ENCODE measurements around the gene PMEPA1.

The PMEPA1 gene

DNA sequence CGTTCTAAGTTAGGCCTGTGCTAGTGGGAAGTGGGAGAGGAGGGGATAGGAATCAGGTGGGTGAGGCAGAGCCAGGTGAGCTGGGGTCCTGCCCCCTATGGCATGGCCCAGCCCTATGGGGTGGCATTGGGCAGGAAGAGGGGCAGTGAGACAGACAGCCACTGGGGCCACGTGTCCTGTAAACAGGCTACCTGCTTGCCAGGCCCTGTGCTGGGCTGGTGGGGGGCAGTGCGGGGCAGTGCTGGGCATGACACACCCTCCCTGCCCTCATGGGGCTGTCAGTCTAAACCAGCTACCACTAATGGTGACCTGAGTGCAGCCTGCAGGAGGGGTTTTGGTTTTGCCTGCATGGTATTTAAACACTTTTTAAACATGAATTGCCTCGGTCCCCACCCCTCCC lies 10.1 kb upstream of the PMEPA1 start:
- DNase-seq (no peak), ATAC-seq (no peak)
- no peak overlapping the region for H3K4me3 Mint-ChIP-seq
- peaks cover 20% of the 10 kb centered on the region for H3K4me1 Mint-ChIP-seq
- H3K9me3 Mint-ChIP-seq = no peaks in the 10 kb centered on the region
- no peak overlapping the region for H3K27ac Mint-ChIP-seq
- peaks cover 13% of the 10 kb centered on the region for H3K27me3 Mint-ChIP-seq

DNA sequence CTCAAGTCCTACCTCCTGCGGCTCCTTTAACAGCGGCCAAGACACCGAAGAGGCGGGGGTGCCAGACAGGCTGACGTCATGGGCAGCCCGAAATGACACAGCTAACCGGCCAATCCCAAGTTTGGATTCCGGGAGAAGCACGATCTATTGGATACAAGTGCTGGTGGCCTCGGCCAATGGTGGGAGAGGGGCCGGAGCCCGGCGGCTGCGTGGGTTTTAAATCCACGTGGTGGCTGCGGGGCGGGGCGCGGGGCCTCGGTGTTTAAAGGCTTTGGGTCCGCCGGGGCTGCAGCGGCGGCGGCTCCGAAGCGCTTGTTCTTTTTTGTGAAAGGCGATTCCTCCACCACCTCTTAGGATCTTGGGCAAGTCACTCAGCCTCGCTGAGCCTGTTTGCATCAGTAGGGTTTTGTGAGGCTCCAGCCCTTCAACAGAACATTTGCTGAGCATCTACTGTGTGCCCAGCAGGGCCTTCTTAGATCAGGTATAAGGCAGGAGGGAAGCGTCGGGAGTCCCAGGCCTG lies 8.7 kb upstream of the PMEPA1 start:
- Mint-ChIP-seq H3K4me1 (peaks cover 21% of the 10 kb centered on the region), H3K27ac (no peak overlapping the region)
- peak; percentile 98 for ATAC-seq

DNA sequence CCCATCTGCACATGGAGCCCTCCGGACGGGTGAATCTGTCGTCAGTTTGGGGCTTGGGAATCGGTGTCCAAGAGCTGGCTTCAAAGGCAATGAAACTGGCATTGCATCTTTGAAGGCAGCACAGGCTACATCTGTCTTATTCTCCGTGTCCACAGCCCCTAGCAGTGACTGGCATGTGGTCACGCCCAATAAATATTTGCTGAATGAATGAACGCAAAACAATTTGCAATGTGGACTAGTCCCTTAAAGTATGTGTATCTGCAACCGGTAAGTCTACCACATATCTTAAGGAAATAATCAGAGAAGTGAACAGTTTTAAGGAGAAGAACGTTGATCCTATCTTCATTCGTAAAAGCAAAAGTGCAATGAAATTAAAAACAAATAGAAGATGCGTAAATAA lies 8.0 kb upstream of the PMEPA1 start:
- peaks cover 6% of the 10 kb centered on the region for H3K27me3 Mint-ChIP-seq
- no peak overlapping the region for H3K4me3 Mint-ChIP-seq
- peaks cover 27% of the 10 kb centered on the region for H3K4me1 Mint-ChIP-seq
- DNase-seq (no peak), ATAC-seq (no peak)
- H3K27ac Mint-ChIP-seq = no peak overlapping the region
- H3K9me3 Mint-ChIP-seq = no peaks in the 10 kb centered on the region

More for the DNA sequence above, 8.7 kb upstream of the PMEPA1 start:
- Mint-ChIP-seq H3K27me3 (peaks cover 12% of the 10 kb centered on the region), H3K9me3 (no peaks in the 10 kb centered on the region), H3K4me3 (peak overlapping the region; percentile 64 to 65)
- DNase-seq = peak; percentile 90 to 95

DNA sequence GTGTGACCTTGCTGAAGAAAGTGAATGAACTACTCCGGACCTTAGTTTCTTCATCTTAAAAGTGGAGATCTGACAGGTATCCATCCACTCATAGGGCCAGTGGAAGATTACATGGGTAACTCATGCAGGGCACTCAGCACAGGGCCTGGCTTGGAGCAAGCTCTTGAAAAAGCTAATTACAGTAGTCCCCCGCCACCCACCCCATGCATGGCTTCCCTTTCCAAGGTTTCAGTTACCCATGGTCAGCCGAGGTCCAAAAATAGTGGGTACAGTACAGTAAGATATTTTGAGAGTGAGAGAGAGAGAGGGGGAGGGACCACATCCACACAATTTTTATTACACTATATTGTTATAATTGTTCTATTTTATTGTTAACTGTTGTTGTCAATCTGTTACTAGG lies 7.1 kb upstream of the PMEPA1 start:
- Mint-ChIP-seq H3K4me1 (peaks cover 31% of the 10 kb centered on the region), H3K4me3 (no peak overlapping the region), H3K9me3 (no peaks in the 10 kb centered on the region), H3K27me3 (no peaks in the 10 kb centered on the region), H3K27ac (peak overlapping the region in 1 of 2 donors; percentile 86)
- DNase-seq = no peak
- ATAC-seq = no peak

DNA sequence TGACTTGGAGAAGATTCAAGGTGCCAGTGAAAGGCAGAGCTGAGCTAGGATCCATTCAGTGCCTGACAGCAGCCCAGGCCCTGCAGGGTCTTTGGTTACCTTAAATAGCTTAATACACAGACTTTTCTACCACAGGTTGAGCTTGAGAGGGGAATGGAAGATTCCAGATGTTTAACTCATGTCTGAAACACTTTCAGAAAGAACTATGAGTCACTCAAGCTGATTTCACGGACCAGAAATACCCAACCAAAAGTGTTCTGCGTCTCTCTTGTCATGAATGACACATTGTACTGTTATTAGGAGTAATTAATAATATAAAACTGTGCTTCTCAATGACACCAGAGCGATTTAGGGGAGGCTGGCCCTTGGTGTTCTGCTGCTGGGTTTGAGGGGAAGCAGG lies 6.4 kb upstream of the PMEPA1 start:
- Mint-ChIP-seq H3K27me3 (no peaks in the 10 kb centered on the region), H3K4me3 (no peak overlapping the region), H3K4me1 (peaks cover 34% of the 10 kb centered on the region), H3K9me3 (no peaks in the 10 kb centered on the region), H3K27ac (no peak overlapping the region)
- no peak for DNase-seq
- no peak for ATAC-seq

DNA sequence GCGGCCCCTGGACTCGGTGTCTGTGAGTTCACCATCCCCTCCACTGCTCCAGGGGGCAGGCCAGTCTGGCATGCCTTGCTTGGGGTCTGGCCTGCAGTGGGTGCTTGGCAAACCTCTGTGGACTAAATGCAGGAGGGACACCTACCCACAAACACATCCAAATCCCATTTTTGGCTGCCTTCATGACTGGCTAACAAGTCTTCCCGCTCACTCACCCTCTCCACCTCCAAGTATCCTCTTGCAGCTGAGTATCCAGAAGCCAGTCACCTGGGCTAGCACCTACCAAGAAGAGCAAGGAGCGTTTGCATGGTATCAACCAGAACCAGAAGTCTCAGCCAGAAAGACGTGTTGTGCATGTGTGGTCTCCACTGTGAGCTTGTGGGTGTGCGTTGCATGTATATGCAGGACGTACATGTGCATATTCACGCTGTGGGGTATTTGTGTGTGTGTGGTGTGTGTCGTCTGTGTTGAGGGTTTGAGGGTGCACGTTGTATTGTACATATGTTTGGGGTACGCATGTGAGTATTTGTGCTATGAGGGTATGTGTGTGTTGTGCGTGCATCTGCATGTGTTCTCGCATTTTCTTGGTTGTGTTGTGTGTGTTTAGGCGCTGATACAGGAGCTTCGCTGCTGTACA lies 5.6 kb upstream of the PMEPA1 start:
- no peak for DNase-seq
- no peak for ATAC-seq
- no peaks in the 10 kb centered on the region for H3K9me3 Mint-ChIP-seq
- no peaks in the 10 kb centered on the region for H3K27me3 Mint-ChIP-seq
- H3K4me3 Mint-ChIP-seq = no peak overlapping the region
- peaks cover 42% of the 10 kb centered on the region for H3K4me1 Mint-ChIP-seq
- no peak overlapping the region for H3K27ac Mint-ChIP-seq

DNA sequence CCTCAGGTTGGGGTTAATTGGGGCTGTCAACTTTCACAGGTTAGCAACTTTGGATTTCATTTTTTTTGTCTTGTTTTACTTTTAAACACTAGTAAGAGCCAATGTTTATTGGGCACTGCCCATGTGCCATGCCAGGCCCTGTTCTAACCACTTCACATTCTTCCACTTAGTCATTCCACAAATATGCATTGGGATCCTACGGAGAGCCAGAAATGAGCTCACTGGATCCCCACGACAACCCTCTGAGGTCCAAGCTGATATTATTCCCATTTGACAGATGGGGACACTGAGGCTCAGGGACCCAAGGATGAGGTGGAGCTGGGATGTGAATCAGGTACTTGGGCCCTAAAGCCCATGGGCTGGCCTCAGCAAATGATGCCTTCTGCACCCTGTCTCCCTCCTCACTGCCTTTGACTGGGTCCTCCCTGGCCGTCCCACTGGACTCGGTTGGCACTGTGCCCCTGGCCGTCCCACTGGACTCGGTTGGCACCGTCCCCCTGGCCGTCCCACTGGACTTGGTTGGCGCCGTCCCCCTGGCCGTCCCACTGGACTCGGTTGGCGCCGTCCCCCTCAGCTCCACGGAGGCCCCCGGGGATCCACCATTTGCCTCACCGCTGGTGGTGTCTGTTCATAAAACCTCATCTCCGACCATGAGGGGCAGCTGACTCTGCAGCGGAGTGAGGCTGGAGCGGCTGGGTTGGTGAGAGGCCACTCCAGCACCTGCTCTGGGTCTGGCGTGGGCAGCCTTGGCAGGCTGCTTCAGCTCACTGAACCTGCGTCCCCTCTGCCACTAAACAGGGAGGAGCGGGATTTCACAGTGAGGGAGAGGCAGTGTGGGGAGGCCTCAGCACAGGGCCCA lies 4.8 kb upstream of the PMEPA1 start:
- H3K4me1 Mint-ChIP-seq = peaks cover 44% of the 10 kb centered on the region
- no peak overlapping the region for H3K4me3 Mint-ChIP-seq
- ATAC-seq = no peak
- DNase-seq = no peak
- H3K27me3 Mint-ChIP-seq = no peaks in the 10 kb centered on the region
- H3K9me3 Mint-ChIP-seq = no peaks in the 10 kb centered on the region
- H3K27ac Mint-ChIP-seq = no peak overlapping the region

DNA sequence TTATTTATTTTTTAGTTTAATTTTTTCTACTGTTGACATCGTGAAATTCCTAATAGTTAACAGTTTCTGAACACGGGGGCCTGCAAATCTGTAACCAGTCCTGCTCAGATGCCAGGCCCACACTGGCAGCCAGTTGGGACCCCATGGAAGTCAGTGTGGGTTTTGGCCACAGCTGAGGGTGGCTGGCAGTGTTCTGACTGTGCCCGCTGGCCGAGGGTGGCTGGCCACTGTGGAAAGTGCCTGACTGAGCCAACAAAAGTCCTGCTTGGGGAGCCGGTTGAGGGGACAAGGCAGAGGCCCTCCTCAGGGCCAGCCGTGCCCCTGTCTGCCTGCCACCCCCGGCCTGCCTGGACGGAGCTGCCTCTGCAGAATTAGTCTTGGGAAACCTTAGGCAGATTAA lies 4.1 kb upstream of the PMEPA1 start:
- no peak for ATAC-seq
- Mint-ChIP-seq H3K4me3 (no peak overlapping the region), H3K9me3 (no peaks in the 10 kb centered on the region), H3K27me3 (peaks cover 1% of the 10 kb centered on the region), H3K4me1 (peaks cover 40% of the 10 kb centered on the region), H3K27ac (no peak overlapping the region)
- no peak for DNase-seq

DNA sequence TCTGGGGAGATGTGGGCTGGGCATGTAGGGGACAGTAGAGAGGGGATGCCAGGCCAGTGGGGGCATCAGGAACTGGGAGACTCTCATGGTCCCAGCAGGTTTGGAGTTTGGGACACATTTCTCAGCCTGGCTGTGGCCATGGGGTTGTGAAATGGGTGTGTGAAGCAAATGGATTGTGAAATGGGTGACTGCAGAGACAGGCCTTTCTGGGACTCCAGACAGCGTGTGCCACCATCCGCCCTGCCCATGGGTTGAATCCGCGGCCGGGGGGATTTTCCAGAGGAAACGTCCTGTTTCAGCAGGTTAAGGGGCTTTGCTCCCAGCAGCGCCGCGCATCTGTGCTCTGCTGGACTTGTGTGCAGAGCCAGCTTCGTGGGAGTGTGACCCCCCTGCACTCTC lies 3.7 kb upstream of the PMEPA1 start:
- no peak for DNase-seq
- peaks cover 6% of the 10 kb centered on the region for H3K27me3 Mint-ChIP-seq
- no peak overlapping the region for H3K27ac Mint-ChIP-seq

DNA sequence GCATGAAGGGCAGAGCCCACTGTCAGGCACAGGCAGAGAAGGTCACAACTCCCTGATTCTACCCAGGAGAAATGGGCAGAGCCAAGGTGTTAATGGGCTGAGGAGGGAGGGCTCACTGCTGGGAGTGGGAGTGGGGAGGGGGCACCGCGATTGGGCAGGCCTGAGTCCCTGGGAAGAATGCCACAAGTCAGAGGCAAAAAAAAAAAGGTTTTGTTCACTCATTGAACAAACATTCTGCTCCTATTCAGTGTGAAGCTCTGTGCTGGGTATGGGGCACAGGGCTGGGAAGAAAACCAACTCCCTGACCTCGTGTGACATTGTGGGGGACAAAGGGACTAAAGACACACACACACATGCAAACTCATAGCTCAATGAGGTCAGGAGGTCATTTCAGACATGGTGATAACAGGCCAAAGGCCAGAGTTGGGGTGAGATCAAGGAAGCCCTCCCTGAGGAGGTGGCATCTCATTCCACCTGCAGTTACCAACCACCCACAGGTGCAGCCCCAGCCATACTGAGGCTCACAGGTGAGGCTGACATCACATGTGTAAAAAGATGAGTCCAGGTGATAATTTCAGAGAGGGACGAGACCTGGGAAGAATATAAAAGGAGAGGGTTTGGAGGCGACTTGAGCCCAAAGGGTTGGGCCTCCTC lies 3.2 kb upstream of the PMEPA1 start:
- DNase-seq (no peak), ATAC-seq (no peak)
- no peak overlapping the region for H3K4me3 Mint-ChIP-seq
- peaks cover 43% of the 10 kb centered on the region for H3K4me1 Mint-ChIP-seq
- no peaks in the 10 kb centered on the region for H3K9me3 Mint-ChIP-seq
- H3K27ac Mint-ChIP-seq = peak overlapping the region in 1 of 2 donors; percentile 66
- H3K27me3 Mint-ChIP-seq = peaks cover 11% of the 10 kb centered on the region

More for the DNA sequence above, 3.7 kb upstream of the PMEPA1 start:
- ATAC-seq = no peak
- Mint-ChIP-seq H3K9me3 (no peaks in the 10 kb centered on the region), H3K4me3 (no peak overlapping the region), H3K4me1 (peaks cover 40% of the 10 kb centered on the region)

DNA sequence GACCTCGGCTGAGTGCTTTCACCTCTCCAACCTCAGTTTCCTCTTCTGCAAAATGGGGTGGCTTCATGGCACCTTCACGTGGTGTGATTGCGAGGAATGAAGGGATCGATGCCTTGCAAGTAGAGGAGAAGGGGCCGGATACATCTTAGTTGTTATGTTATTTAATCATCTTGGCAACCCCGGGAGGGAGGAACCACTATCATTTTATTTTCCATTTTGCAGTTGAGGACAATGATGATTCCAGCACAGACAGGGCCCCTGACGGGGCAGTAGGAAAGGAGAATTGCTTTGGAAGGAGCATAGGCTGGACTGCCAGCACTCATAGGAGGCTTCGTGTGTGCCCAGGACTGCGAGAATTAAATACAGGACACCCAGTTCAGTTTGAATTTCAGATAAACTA lies 2.5 kb upstream of the PMEPA1 start:
- DNase-seq = no peak
- no peak overlapping the region for H3K27ac Mint-ChIP-seq
- H3K4me3 Mint-ChIP-seq = no peak overlapping the region
- no peak for ATAC-seq
- no peaks in the 10 kb centered on the region for H3K9me3 Mint-ChIP-seq
- peaks cover 17% of the 10 kb centered on the region for H3K27me3 Mint-ChIP-seq
- H3K4me1 Mint-ChIP-seq = peaks cover 45% of the 10 kb centered on the region

DNA sequence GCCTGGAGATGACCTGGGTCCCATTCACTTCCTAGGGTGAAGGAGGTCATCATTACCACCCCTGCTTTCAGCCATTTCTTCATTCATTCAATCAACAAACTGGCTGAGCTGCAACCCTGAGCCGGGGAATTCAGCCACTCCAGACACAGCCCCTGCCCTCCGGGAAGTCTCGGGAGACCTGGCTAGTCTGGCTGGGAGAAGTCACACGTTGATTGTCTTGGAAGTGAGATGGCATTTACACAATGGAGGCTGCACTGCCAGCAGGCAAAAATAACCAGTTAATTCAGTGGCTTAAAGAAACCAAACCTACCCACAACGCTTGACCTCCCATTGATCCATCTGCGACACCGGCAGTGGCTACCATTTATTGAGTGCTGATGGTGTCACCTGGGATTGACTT lies 2.0 kb upstream of the PMEPA1 start:
- no peaks in the 10 kb centered on the region for H3K9me3 Mint-ChIP-seq
- DNase-seq = no peak
- H3K27ac Mint-ChIP-seq = no peak overlapping the region
- no peak for ATAC-seq
- peaks cover 47% of the 10 kb centered on the region for H3K4me1 Mint-ChIP-seq
- H3K4me3 Mint-ChIP-seq = no peak overlapping the region
- peaks cover 17% of the 10 kb centered on the region for H3K27me3 Mint-ChIP-seq

DNA sequence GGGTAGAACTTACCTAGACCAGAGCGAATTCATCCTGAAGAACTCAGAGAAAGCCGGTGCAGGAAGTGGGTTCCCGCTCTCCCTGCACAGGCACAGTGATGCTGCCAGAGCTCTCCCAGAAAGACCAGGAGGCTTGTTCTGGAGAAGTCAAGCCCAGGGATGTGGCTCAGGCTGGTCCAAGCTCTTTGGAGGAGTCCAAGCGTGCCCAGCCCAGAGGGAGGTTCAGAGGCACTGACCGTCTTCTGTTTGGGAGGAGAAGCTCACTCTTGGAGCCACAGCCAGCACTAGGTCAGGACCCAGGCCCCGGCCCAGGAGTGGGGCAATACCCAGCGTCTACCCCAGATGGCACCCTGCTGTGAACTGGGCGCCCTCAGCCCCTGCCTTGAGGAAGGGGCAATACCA lies 1.5 kb upstream of the PMEPA1 start:
- peak overlapping the region; percentile 90 to 91 for H3K4me3 Mint-ChIP-seq
- peak overlapping the region in 1 of 2 donors; percentile 71 for H3K27ac Mint-ChIP-seq
- peaks cover 17% of the 10 kb centered on the region for H3K27me3 Mint-ChIP-seq
- H3K9me3 Mint-ChIP-seq = no peaks in the 10 kb centered on the region
- DNase-seq (no peak), ATAC-seq (no peak)
- H3K4me1 Mint-ChIP-seq = peaks cover 47% of the 10 kb centered on the region

DNA sequence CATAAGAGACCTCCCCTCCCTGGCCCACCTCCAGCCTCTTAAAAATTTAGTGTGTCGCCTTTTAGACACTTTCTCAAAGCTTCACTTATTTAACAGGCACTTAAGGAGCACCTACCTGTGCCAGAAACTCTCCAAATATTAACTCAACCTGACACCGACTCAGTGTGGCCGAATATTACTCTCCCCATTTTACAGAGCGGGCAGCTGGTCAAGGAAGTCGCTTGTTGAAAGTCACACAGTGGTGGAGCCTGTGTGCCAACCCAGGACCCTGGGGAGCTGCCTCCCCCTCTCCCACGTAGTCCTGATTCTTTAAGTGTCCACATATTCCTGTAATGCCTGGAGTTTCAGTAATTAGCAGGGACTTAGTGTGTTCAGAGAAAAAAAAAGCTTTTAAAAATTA lies 1.0 kb upstream of the PMEPA1 start:
- peaks cover 44% of the 10 kb centered on the region for H3K4me1 Mint-ChIP-seq
- no peaks in the 10 kb centered on the region for H3K9me3 Mint-ChIP-seq
- H3K4me3 Mint-ChIP-seq = peak overlapping the region; percentile 90 to 91
- peak overlapping the region; percentile 65 to 71 for H3K27ac Mint-ChIP-seq
- no peak for ATAC-seq
- no peak for DNase-seq
- H3K27me3 Mint-ChIP-seq = peaks cover 17% of the 10 kb centered on the region

DNA sequence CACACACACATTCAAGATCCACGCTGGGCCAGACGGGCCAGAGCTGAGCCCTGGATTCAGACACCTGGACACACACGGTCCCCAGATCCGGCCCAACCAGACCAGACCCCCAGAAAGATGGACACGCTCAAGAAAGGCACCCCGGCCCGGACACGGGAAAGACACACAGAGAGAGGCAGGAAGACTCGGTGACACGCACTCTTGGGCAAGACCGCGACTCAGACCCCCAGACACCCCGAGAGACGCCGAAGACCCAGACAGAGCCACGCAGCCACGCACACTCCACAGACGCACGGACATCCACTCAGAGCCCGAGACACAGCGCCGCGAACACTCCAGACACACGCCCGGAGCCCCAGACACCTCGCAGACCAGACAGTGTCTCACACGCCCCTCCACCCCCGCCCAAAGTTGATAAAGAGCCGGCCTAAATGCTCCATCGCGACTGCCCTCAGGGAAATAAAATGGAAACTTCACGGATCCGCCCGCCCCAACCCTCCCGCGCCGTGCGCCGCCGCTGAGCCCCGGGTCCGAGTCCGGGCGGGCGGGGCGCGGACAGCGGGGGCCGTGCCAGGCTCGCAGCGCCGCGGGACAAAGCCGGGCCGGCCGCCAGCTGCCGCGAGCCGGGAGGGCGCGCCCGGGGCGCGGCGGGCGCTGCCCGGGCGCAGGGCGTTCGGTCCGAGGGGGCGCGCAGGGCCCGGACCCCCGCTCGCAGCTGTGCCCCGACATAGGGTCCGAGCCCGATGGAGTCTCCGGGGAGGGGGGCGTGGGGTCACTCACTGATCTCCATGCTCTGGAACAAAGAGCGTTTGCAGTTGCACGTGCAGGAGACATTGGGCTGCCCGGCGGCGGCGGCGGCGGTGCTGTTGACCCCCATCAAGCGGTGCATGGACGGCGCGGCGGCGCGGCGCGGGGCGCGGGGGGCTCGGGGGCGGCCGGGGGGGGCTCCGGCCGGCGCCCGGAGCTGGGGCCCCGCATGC lies 831 bp downstream of the PMEPA1 start:
- Mint-ChIP-seq H3K4me1 (peaks cover 42% of the 10 kb centered on the region), H3K27ac (peak overlapping the region; percentile 7 to 58), H3K4me3 (peak overlapping the region; percentile 78 to 86), H3K9me3 (no peaks in the 10 kb centered on the region), H3K27me3 (peaks cover 17% of the 10 kb centered on the region)
- DNase-seq (peak in 1 of 2 donors; percentile 23), ATAC-seq (no peak)

Data from stimulated activated naive CD8-positive, alpha-beta T cell treated with anti-CD3 and anti-CD28 coated beads, Interleukin-15, amount 100 ng/mL, for 72 hours (primary cell).